Calu3 (cell line): ENCODE results near the gene PLCG1. TPM values are rescaled to one million over a fixed set of nuclear protein-coding genes. Genes with fewer than 3 reads are reported as not detected.

ENCODE experiments used
- BruUV-seq: library from RNA; stranded (reverse); fragments of 400-500 nt; replicated peaks from 2 replicates; lab custom pipeline; 2021; lab: Mats Ljungman, UMichigan
- CTCF ChIA-PET: fragments of 300-600 bp; sonication (Branson Sonifier 250); formaldehyde crosslinking; loops from one replicate; lab custom pipeline; 2022; ENCODE audit warnings: antibody characterized with exemption; lab: Charles Lee
- DNase-seq: peaks from one replicate; pipeline ENCODE4 v3.0.0; 2022
- H3K27ac Mint-ChIP-seq: one replicate; pipeline ENCODE4 v1.8.0; 2022; ENCODE audit warnings: mixed read lengths; ENCODE audit not compliant: unreplicated experiment
- H3K27me3 Mint-ChIP-seq: one replicate; pipeline ENCODE4 v1.8.0; 2022; ENCODE audit warnings: mixed read lengths; ENCODE audit not compliant: unreplicated experiment
- H3K36me3 Mint-ChIP-seq: one replicate; pipeline ENCODE4 v1.8.0; 2022; ENCODE audit warnings: mild to moderate bottlenecking, moderate library complexity, mixed read lengths; ENCODE audit not compliant: insufficient read depth, unreplicated experiment
- H3K4me1 Mint-ChIP-seq: one replicate; pipeline ENCODE4 v1.8.0; 2022; ENCODE audit warnings: mild to moderate bottlenecking, low read depth, mixed read lengths; ENCODE audit not compliant: unreplicated experiment
- H3K4me3 Mint-ChIP-seq: one replicate; pipeline ENCODE4 v1.8.0; 2022; ENCODE audit warnings: mild to moderate bottlenecking, low read depth, moderate library complexity, mixed read lengths; ENCODE audit not compliant: unreplicated experiment
- H3K9me3 Mint-ChIP-seq: one replicate; pipeline ENCODE4 v1.8.0; 2022; ENCODE audit warnings: low read depth, mixed read lengths; ENCODE audit not compliant: unreplicated experiment
- CTCF ChIP-seq: fragments of 200-600 bp; IDR thresholded peaks from one replicate; pipeline ENCODE4 v1.8.0; 2022; ENCODE audit warnings: antibody characterized with exemption; ENCODE audit not compliant: unreplicated experiment
- intact Hi-C: fragments of 100-400 bp; cut with micrococcal nuclease; formaldehyde crosslinking; loops from one replicate; pipeline ENCODE4 v1.10.0; 2022; ENCODE audit not compliant: unreplicated experiment
- total RNA-seq: library from RNA; stranded (reverse); gene quantifications from 2 replicates; pipeline ENCODE4 v1.2.3, GENCODE V29; 2022

PLCG1 gene
- total RNA-seq, 1 experiment from 2014 or later = 127 TPM

GRCh38 chr20:41119614-41120561 is 17.5 kb upstream of the PLCG1 start:
- peak overlapping the region; percentile 28 for H3K27ac Mint-ChIP-seq
- CTCF ChIA-PET = interaction anchor here (0.7 to 1.3 kb wide), 4 partner anchors 14 to 129 kb away, joined by 3 to 8 read pairs (median 3); no protein-coding TSS in a partner anchor
- DNase-seq = peak; percentile 58

GRCh38 chr20:41121399-41121798 is 15.9 kb upstream of the PLCG1 start:
- Mint-ChIP-seq H3K27ac (no peak overlapping the region), H3K9me3 (no peaks in the 10 kb centered on the region), H3K4me1 (peaks cover 26% of the 10 kb centered on the region), H3K4me3 (no peak overlapping the region), H3K36me3 (peaks cover 88% of the 10 kb centered on the region), H3K27me3 (no peaks in the 10 kb centered on the region)
- DNase-seq = no peak
- CTCF ChIA-PET = interaction anchor here (2.8 kb wide), 1 partner anchor 14 kb away, joined by 10 read pairs; no protein-coding TSS in a partner anchor
- TF ChIP-seq CTCF = no peak
- intact Hi-C loops = no loop called here
- BruUV-seq = no TSS peak

More at GRCh38 chr20:41119614-41120561, 17.5 kb upstream of the PLCG1 start:
- no TSS peak for BruUV-seq
- Mint-ChIP-seq H3K4me1 (peaks cover 26% of the 10 kb centered on the region), H3K9me3 (no peaks in the 10 kb centered on the region), H3K4me3 (no peak overlapping the region), H3K36me3 (peaks cover 87% of the 10 kb centered on the region), H3K27me3 (no peaks in the 10 kb centered on the region)
- intact Hi-C loops = no loop called here
- TF ChIP-seq CTCF = no peak

GRCh38 chr20:41123631-41124030 is 13.7 kb upstream of the PLCG1 start:
- no TSS peak for BruUV-seq
- no peak for DNase-seq
- intact Hi-C loops = no loop called here
- Mint-ChIP-seq H3K4me1 (peaks cover 14% of the 10 kb centered on the region), H3K9me3 (no peaks in the 10 kb centered on the region), H3K4me3 (no peak overlapping the region), H3K27ac (no peak overlapping the region), H3K36me3 (peaks cover 79% of the 10 kb centered on the region), H3K27me3 (no peaks in the 10 kb centered on the region)
- CTCF ChIA-PET = interaction anchor here (2.8 kb wide), 1 partner anchor 12 kb away, joined by 10 read pairs; no protein-coding TSS in a partner anchor
- TF ChIP-seq CTCF = no peak

GRCh38 chr20:41124451-41125094 is 12.8 kb upstream of the PLCG1 start:
- no TSS peak for BruUV-seq
- Mint-ChIP-seq H3K4me1 (peaks cover 7% of the 10 kb centered on the region), H3K4me3 (no peak overlapping the region), H3K27ac (no peak overlapping the region), H3K27me3 (no peaks in the 10 kb centered on the region), H3K9me3 (no peaks in the 10 kb centered on the region), H3K36me3 (peaks cover 74% of the 10 kb centered on the region)
- no peak for TF ChIP-seq CTCF
- intact Hi-C loops = no loop called here
- no peak for DNase-seq
- CTCF ChIA-PET = interaction anchor here (1.4 kb wide), 1 partner anchor 11 kb away, joined by 3 read pairs; no protein-coding TSS in a partner anchor
